Measurements from ENCODE around the gene KREMEN2. TPM values are rescaled to one million over a fixed set of nuclear protein-coding genes. Genes with fewer than 3 reads are reported as not detected.

The KREMEN2 gene
- total and polyA plus RNA-seq, 9 of the 15 experiments (the other 6 are each of a cell fraction or from before 2014, with no cell fraction given): 0.04 to 7.7 (median 1.5) TPM; not detected in 1

DNA sequence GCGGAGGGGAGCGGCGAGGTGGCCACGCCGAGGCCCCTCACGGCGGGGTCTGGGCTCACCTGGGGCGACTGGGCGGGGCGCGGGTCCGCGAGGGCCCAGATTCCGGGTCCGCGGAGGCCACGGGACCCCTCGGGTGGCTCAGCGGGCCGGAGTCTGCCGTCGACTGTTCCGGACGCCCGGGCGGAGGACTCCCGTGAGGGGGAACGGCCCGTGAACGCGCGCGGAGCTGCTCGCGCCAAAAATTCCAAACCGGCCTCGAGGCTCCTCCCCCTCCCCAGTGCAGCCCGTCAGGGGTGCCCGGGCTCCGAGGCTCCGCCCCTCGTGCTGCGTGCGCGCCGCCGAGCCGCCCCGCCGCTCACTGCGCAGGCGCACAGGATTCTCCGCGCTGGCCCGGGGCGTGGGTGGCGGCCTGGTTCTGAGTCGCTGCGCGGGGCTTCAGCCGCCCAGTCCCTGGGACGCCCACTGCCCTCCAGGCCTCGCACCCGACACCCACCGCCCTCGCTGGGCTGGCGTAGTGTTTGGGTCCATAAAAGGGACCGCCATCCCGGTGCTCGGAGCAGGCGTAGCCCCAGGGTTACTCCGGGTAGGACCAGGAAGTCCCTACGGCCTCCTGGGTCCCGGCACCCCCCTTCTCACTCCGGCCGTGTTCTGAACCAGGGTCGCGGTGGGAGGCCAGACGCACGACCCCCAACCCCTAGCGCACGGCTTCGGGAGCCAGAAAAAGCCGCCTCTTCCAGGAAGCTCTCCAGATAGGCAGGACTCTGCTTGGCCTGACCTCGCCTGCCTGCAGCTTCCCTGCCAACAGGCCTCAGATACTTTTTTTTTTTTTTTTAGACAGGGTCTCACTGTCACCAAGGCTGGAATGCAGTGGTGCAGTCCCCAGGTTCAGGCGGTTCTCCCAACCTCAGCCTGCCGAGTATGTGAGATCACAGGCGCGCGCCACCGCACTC, 16.4 kb downstream of the KREMEN2 start, which contains the start of gene PKMYT1 (continued):
- TF ChIP-seq OTX1 (CRISPR knock-in tag; IDR thresholded peaks at IDR 0.05) (no peak), GABPA (tag; conservative IDR thresholded peaks at IDR 0.05; ENCODE audit: low read depth) (no peak), SRSF3 (IDR thresholded peaks at IDR 0.05; ENCODE audit: insufficient read depth, low read length) (peak; percentile 84; the same call in 1 of the 2 replicates), TFAM (CRISPR knock-in tag; conservative IDR thresholded peaks at IDR 0.05) (no peak), CSDE1 (IDR thresholded peaks at IDR 0.05) (no peak), PHB2 (IDR thresholded peaks at IDR 0.05; ENCODE audit: low read depth) (no peak), RFX5 (IDR thresholded peaks at IDR 0.05; ENCODE audit: low read depth, low read length) (no peak), CHD1 (IDR thresholded peaks at IDR 0.05; ENCODE audit: low read length) (peak; percentile 20), ZNF347 (CRISPR knock-in tag; IDR thresholded peaks at IDR 0.05; ENCODE audit: low read depth) (no peak), POLR3G (IDR thresholded peaks at IDR 0.05; ENCODE audit: extremely low read depth, insufficient read length, insufficient replicate concordance) (no peak), TBP (optimal IDR thresholded peaks at IDR 0.05; ENCODE audit: low read depth, low read length) (peak; percentile 79), PRPF4 (IDR thresholded peaks at IDR 0.05; ENCODE audit: insufficient read depth, low read depth, low read length, poor library complexity, severe bottlenecking) (no peak), TRIM28 (IDR thresholded peaks at IDR 0.05) (no peak), MEF2D (tag; conservative IDR thresholded peaks at IDR 0.05; ENCODE audit: low read depth) (no peak; the same call in 1 of the 2 replicates), POU5F1 (IDR thresholded peaks at IDR 0.05; ENCODE audit: borderline replicate concordance, low read depth, low read length, partially characterized antibody) (no peak), ZNF133 (CRISPR knock-in tag; IDR thresholded peaks at IDR 0.05) (no peak)
- TF ChIP-seq, protein P1, sequence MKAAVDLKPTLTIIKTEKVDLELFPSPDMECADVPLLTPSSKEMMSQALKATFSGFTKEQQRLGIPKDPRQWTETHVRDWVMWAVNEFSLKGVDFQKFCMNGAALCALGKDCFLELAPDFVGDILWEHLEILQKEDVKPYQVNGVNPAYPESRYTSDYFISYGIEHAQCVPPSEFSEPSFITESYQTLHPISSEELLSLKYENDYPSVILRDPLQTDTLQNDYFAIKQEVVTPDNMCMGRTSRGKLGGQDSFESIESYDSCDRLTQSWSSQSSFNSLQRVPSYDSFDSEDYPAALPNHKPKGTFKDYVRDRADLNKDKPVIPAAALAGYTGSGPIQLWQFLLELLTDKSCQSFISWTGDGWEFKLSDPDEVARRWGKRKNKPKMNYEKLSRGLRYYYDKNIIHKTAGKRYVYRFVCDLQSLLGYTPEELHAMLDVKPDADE (conservative IDR thresholded peaks at IDR 0.05; ENCODE audit: control insufficient read depth, low read depth, low read length): no peak; the same call in 1 of the 2 replicates
- TF ChIP-seq, protein P2, sequence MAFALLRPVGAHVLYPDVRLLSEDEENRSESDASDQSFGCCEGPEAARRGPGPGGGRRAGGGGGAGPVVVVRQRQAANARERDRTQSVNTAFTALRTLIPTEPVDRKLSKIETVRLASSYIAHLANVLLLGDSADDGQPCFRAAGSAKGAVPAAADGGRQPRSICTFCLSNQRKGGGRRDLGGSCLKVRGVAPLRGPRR (CRISPR knock-in tag; IDR thresholded peaks at IDR 0.05): no peak
- TF ChIP-seq, protein P3, sequence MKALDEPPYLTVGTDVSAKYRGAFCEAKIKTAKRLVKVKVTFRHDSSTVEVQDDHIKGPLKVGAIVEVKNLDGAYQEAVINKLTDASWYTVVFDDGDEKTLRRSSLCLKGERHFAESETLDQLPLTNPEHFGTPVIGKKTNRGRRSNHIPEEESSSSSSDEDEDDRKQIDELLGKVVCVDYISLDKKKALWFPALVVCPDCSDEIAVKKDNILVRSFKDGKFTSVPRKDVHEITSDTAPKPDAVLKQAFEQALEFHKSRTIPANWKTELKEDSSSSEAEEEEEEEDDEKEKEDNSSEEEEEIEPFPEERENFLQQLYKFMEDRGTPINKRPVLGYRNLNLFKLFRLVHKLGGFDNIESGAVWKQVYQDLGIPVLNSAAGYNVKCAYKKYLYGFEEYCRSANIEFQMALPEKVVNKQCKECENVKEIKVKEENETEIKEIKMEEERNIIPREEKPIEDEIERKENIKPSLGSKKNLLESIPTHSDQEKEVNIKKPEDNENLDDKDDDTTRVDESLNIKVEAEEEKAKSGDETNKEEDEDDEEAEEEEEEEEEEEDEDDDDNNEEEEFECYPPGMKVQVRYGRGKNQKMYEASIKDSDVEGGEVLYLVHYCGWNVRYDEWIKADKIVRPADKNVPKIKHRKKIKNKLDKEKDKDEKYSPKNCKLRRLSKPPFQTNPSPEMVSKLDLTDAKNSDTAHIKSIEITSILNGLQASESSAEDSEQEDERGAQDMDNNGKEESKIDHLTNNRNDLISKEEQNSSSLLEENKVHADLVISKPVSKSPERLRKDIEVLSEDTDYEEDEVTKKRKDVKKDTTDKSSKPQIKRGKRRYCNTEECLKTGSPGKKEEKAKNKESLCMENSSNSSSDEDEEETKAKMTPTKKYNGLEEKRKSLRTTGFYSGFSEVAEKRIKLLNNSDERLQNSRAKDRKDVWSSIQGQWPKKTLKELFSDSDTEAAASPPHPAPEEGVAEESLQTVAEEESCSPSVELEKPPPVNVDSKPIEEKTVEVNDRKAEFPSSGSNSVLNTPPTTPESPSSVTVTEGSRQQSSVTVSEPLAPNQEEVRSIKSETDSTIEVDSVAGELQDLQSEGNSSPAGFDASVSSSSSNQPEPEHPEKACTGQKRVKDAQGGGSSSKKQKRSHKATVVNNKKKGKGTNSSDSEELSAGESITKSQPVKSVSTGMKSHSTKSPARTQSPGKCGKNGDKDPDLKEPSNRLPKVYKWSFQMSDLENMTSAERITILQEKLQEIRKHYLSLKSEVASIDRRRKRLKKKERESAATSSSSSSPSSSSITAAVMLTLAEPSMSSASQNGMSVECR (CRISPR knock-in tag; IDR thresholded peaks at IDR 0.05): peak; percentile 85
- TF ChIP-seq, protein P4, sequence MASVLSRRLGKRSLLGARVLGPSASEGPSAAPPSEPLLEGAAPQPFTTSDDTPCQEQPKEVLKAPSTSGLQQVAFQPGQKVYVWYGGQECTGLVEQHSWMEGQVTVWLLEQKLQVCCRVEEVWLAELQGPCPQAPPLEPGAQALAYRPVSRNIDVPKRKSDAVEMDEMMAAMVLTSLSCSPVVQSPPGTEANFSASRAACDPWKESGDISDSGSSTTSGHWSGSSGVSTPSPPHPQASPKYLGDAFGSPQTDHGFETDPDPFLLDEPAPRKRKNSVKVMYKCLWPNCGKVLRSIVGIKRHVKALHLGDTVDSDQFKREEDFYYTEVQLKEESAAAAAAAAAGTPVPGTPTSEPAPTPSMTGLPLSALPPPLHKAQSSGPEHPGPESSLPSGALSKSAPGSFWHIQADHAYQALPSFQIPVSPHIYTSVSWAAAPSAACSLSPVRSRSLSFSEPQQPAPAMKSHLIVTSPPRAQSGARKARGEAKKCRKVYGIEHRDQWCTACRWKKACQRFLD (CRISPR knock-in tag; IDR thresholded peaks at IDR 0.05): no peak; the same call in 1 of the 2 replicates

Measured in K562 (cell line).